Sigmoid colon (tissue), 7 donors: ENCODE measurements around the gene PSAP. TPM values are rescaled to one million over a fixed set of nuclear protein-coding genes. Genes with fewer than 3 reads are reported as not detected.
"Not testable (repeated sequence)": the region's sequence is repeated elsewhere in the genome, so short reads cannot be mapped to it uniquely, and the experiment has no call there.

Source experiments
- DNase-seq: peaks from one replicate; pipeline ENCODE4 v3.0.0-alpha.2; 2019
- H3K27ac ChIP-seq, 4 donors: fragments of 200-600 bp; sonication (generic); one replicate each; pipeline ENCODE4 v1.5.1; 2016 to 2019; ENCODE audit warnings: mild to moderate bottlenecking in 1 of 4
- H3K27me3 ChIP-seq, 3 donors: fragments of 200-600 bp; sonication (generic); one replicate each; pipeline ENCODE4 v1.5.1; 2019; ENCODE audit warnings: mild to moderate bottlenecking in 1 of 3
- H3K36me3 ChIP-seq, 4 donors: fragments of 200-600 bp; sonication (generic); one replicate each; pipeline ENCODE4 v1.5.1; 2016 to 2019
- H3K4me1 ChIP-seq, 4 donors: fragments of 200-600 bp; sonication (generic); one replicate each; pipeline ENCODE4 v1.5.1; 2017 to 2019
- H3K4me3 ChIP-seq, 4 donors: fragments of 200-600 bp; sonication (generic); one replicate each; pipeline ENCODE4 v1.5.1; 2017 to 2019; ENCODE audit warnings: mild to moderate bottlenecking in 2 of 4, moderate library complexity in 1 of 4
- H3K9me3 ChIP-seq, 4 donors: fragments of 200-600 bp in 3 of 4; sonication (generic) in 3 of 4; one replicate each; pipeline versions ENCODE4 v1.5.1 to v1.6.1; 2013 to 2019
- CTCF ChIP-seq, 4 experiments: fragments of 450-650 bp in 3 of 4; fragments of 200-600 bp in 1 of 4; IDR thresholded peaks; one replicate each; pipeline ENCODE4 v1.5.1; 2016 to 2019; ENCODE audit warnings: antibody characterized with exemption in 4 of 4, mild to moderate bottlenecking in 3 of 4, moderate library complexity in 2 of 4
- EP300 ChIP-seq, 4 donors: sonication (generic); formaldehyde crosslinking; IDR thresholded peaks; one replicate each; pipeline ENCODE4 v1.6.1; 2017; ENCODE audit warnings: antibody characterized with exemption in 4 of 4
- POLR2A ChIP-seq, 2 donors: fragments of 450-650 bp; IDR thresholded peaks; one replicate each; pipeline ENCODE4 v1.6.1; 2016; ENCODE audit warnings: antibody characterized with exemption in 2 of 2, mild to moderate bottlenecking in 2 of 2, moderate library complexity in 2 of 2
- POLR2AphosphoS5 ChIP-seq, 4 donors: sonication (generic); formaldehyde crosslinking; IDR thresholded peaks; one replicate each; pipeline ENCODE4 v1.6.1; 2017; ENCODE audit warnings: antibody characterized with exemption in 4 of 4
- WGBS, 2 donors: extraction: QIAGEN DNeasy Blood & Tissue Kit; methylation state at CpG; one replicate each; pipeline ENCODE4 v1.1.7; 2013; 5-methylcytosine and 5-hydroxymethylcytosine counted together
- intact Hi-C: fragments of 100-400 bp; cut with DNase I; formaldehyde crosslinking; loops from one replicate; pipeline ENCODE4 v1.15.1; 2023
- polyA plus RNA-seq, 3 donors: library from polyadenylated mRNA; stranded (reverse); fragments of 200-250 nt; gene quantifications; one replicate each; pipeline ENCODE4 v1.2.3, GENCODE V29; 2013
- total RNA-seq, 4 donors: library from RNA; depleted of rRNA; stranded (reverse); fragments of >200 nt; gene quantifications; one replicate each; pipeline ENCODE4 v1.1.0, GENCODE V29; 2016
- donor health status: healthy with polysubstance abuse.
- donor health status: Bipolar disorder and iron deficiency.
- donor health status: healthy.

Gene PSAP
- 100 to 1,000 TPM; 624 to 671 (median 644) TPM for total RNA-seq
- 100 to 1,000 TPM; 200 to 960 (median 503) TPM for polyA plus RNA-seq

- H3K27me3 ChIP-seq, result no peaks in the 10 kb centered on the region
- H3K4me1 ChIP-seq, result peaks cover 0 to 50% (median 43%) of the 10 kb centered on the region in 4 donors
- peak; percentile 100 for DNase-seq
- TF ChIP-seq CTCF (IDR thresholded peaks at IDR 0.05), result no peak
- TF ChIP-seq EP300 (IDR thresholded peaks at IDR 0.05), result peak in 1 of 4 donors; percentile 65
- peak; percentile 96 to 99 for TF ChIP-seq POLR2A (IDR thresholded peaks at IDR 0.05)
- peak; percentile 99 for TF ChIP-seq POLR2AphosphoS5 (IDR thresholded peaks at IDR 0.05)
- peak within 1 kb of the TSS; percentile 92 to 99 (median 98) for H3K27ac ChIP-seq
- H3K4me3 ChIP-seq, result peak within 1 kb of the TSS; percentile 83 to 100 (median 98)
- H3K9me3 ChIP-seq, result no peaks in the 10 kb centered on the region
- 0 to 1% methylated on average over 49 of the region's 49 CpGs for WGBS, 2 donors
- H3K36me3 ChIP-seq, result no peaks in the 10 kb centered on the region
- intact Hi-C loops, result loop anchor here (5.0 kb wide), 2 partner anchors 36 to 84 kb away; no protein-coding TSS in a partner anchor
These were observed at the start of gene PSAP for GRCh38 chr10:71850743-71851464. PSAP (minus strand) TSS chr10:71851251; CDS start chr10:71851221, 30 bp downstream.

- H3K4me3 ChIP-seq, result no peak overlapping the region
- no peaks in the 10 kb centered on the region for H3K36me3 ChIP-seq
- 94 to 95% methylated on average over 14 of the region's 14 CpGs for WGBS, 2 donors
- H3K4me1 ChIP-seq, result no peaks in the 10 kb centered on the region
- no peak overlapping the region for H3K27ac ChIP-seq
- TF ChIP-seq POLR2AphosphoS5 (IDR thresholded peaks at IDR 0.05), result no peak
- TF ChIP-seq POLR2A (IDR thresholded peaks at IDR 0.05), result no peak
- no peak for TF ChIP-seq CTCF (IDR thresholded peaks at IDR 0.05)
- TF ChIP-seq EP300 (IDR thresholded peaks at IDR 0.05), result no peak
- intact Hi-C loops, result no loop called here
- no peaks in the 10 kb centered on the region for H3K9me3 ChIP-seq
- H3K27me3 ChIP-seq, result no peaks in the 10 kb centered on the region
- no peak for DNase-seq
These were observed 49.6 kb upstream of the PSAP start for GRCh38 chr10:71900441-71901180.

GRCh38 chr10:71899665-71900412 is 48.8 kb upstream of the PSAP start:
- TF ChIP-seq POLR2AphosphoS5 (IDR thresholded peaks at IDR 0.05) (no peak), EP300 (IDR thresholded peaks at IDR 0.05) (no peak)
- WGBS, 2 donors, result 66 to 69% methylated on average over 3 of the region's 3 CpGs
- Histone ChIP-seq H3K4me1 (no peaks in the 10 kb centered on the region), H3K36me3 (no peaks in the 10 kb centered on the region), H3K9me3 (no peaks in the 10 kb centered on the region), H3K4me3 (no peak overlapping the region), H3K27ac (no peak overlapping the region), H3K27me3 (no peaks in the 10 kb centered on the region)
- intact Hi-C loops, result loop anchor here (5.0 to 10.0 kb wide), 3 partner anchors 62 to 583 kb away; partner anchors contain the start of genes CHST3 and SLC29A3
- no peak for DNase-seq

- not testable (repeated sequence) for H3K4me1 ChIP-seq, H3K36me3 ChIP-seq, H3K9me3 ChIP-seq, H3K27me3 ChIP-seq, H3K4me3 ChIP-seq, H3K27ac ChIP-seq, DNase-seq
- intact Hi-C loops, result loop anchor here (5.0 to 10.0 kb wide), 3 partner anchors 64 to 581 kb away; partner anchors contain the start of genes CHST3 and SLC29A3
- 88 to 89% methylated on average over 5 of the region's 5 CpGs for WGBS, 2 donors
These were observed 47.3 kb upstream of the PSAP start for GRCh38 chr10:71898346-71898745.

- Histone ChIP-seq H3K4me1 (peaks cover 0 to 14% (median 10%) of the 10 kb centered on the region in 4 donors), H3K4me3 (no peak overlapping the region), H3K27ac (no peak overlapping the region), H3K27me3 (no peaks in the 10 kb centered on the region), H3K36me3 (no peaks in the 10 kb centered on the region), H3K9me3 (no peaks in the 10 kb centered on the region)
- intact Hi-C loops, result loop anchor here (5.0 to 10.0 kb wide), 2 partner anchors 441 to 517 kb away; no protein-coding TSS in a partner anchor
- WGBS, 2 donors, result 16 to 43% methylated on average over 8 of the region's 8 CpGs
- no peak for DNase-seq
- TF ChIP-seq EP300 (IDR thresholded peaks at IDR 0.05) (no peak), POLR2AphosphoS5 (IDR thresholded peaks at IDR 0.05) (no peak), CTCF (IDR thresholded peaks at IDR 0.05) (no peak), POLR2A (IDR thresholded peaks at IDR 0.05) (no peak)
These were observed 42.9 kb upstream of the PSAP start for GRCh38 chr10:71893920-71894319.
